CD4-positive, alpha-beta T cell treated with Interferon alpha-2 for 1 hour (primary cell): Measurements from ENCODE around the gene CCM2L.

ENCODE experiments used
- DNase-seq, 2 donors: peaks; one replicate each; pipeline ENCODE4 v3.0.0-alpha.2; 2020 to 2022

CCM2L gene

DNA sequence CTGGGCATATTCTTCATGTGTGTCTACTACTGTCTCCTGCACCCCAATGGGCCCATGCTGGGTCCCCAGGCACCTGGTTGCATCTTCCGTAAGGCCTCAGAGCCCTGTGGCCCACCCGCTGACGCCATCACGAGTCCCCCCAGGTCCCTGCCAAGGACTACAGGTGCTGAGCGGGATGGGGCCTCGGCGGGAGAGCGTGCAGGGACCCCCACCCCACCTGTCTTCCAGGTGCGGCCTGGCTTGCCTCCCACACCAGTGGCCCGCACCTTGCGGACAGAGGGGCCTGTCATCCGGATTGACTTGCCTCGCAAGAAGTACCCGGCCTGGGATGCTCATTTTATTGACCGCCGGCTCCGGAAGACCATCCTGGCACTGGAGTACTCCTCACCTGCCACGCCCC lies 13.2 kb upstream of the CCM2L start:
- no peak for DNase-seq

DNA sequence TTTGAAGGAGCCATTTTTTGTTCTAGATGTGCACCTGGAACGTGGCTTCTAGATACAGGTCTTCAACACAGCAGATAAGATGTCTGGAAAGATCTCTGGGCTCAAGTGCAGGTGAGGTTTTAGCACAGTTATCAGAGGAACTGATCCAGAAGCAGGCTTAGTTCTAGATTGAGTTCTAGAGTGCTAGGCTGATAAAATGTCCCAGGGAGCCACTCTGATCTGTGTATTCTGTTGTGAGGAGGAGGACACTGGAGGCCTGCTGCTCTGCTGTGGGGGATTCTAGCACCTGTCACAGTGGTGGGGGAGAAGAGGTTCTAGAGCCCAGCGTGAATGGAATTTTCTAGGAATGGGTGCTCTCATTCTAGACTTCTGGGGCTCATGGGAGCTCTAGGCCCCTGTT lies 12.0 kb upstream of the CCM2L start:
- no peak for DNase-seq

DNA sequence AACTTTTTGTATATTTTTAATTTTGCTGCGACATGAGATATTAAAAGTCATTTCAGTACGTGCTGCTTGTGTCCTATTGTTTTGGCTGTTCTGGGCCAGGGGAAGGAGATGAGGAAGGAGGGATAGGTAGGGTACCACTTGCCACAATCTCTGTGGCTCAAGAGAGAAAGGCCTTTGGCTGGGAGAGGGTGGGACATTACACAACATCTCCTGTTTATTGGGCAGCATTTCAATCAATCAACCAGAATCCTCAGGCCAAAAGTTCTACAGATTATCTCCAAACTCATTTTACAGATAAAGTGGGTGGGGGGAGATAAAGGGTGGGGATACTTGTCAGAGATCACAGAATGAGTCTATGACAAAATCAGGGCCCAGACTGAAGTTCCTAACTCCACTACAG lies 6.9 kb upstream of the CCM2L start:
- no peak for DNase-seq

DNA sequence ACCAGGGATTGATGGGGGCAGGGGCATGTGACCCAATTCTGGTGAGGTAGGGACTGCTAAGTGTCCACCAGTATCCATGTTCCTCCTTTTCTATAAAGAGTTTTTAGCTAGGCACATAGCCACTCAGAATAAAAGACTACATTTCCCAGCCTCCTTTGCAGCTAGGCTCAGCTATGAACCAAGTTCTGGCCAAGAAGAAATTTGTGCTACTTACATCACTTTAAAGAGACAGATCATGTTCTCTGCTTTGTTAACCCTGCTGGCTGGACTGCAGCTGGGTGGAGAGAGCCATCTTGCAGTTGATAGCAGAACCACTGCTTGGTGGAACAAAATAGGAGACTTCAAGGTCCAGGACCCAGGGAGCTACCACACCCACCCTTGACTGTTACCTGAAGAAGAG lies 5.3 kb upstream of the CCM2L start:
- DNase-seq, result no peak

DNA sequence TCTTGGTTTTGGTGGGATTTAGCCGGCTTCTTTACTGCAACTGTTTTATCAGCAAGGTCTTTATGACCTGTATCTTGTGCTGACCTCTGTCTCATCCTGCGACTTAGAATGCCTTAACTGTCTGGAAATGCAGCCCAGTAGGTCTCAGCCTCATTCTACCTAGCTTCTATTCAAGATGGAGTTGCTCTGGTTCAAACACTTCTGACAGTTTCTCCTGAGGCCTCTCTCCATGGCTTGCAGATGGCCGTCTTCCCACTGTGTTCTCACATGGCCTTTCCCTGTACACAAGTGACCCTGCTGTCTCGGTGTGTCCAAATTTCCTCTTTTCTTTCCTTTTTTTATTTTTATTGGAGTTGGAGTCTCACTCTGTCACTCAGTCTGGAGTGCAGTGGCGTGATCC lies 4.2 kb upstream of the CCM2L start:
- no peak for DNase-seq

DNA sequence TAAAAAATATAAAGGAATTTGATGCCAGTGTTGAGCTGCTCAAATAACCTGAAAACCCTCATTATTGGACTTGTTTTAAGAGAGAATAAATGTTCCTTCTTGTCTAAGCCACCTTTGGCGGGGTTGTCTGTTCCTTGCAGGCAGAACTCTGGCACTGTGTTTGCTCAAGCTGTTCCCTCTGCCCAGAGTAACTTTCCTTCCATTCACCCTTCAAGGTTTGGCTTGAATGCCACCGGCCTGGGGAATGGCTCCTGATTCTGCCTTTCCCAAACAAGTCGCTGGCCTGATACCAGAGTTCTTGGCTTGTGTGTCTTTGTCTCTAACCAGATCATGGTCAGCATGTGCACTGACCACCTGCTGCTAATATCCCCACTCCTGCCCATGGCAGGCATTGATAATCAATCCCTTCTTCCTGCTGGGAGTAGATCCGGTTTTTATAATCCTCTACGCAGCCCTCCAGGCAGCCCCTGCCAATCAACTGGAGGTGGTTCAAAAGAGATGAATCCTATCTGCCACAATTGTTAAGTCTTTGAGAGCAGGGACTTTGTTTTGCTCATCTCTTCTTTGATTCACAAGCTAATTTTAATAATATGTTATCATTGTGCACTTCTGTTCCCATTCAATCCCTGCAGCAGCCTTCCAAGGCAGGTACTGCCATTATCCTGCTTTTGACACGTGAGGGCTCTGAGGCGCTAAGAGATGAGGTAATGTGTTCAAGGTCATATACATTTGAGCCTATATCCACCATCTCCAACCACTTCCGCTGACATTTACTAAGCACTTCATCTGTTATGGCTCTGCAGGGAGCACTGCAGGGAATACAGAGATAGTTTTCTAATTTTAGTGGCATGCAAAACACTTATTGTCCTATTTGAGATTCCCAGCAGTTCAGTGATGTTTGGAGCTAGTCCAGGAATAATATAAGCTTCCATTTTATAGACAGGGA lies 3.1 kb upstream of the CCM2L start:
- no peak for DNase-seq

DNA sequence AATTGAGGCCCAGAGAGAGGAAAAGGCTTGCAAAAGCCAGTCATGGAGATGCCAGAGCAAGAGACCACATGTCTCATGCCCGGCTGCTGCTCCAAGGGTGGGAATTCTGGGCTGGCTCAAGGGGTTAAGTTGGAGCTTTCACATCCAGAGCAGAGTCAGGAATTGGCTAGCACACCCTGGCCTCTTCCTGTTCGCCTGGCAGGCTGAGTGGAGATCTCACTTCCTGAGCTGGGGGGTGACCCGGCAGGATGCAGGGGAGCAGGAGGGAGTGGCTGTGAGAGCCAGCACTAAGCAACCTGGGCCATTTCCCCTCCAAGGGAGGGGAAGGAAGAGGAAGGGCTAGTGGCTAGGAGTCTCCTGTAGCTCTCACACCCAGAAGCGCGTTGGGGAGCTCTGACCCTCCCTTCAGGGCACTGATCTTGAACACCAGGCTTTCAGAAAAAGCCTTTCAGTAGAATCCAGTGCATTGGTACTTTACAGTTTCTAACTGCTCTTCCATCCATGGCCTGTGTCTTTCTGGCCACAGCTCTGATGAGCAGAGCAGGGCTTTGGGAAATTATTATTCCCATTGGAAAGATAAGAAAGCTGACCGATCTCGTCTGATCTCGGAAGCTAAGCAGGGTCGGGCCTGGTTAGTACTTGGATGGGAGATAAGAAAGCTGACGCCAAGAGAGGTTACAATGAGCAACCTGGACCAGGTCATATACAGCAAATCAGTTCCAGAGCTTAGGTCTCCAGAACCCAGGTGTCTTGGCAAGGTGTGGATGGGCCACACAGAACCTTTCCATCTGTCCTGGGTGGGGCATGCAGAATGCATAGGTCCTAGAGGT lies 2.2 kb upstream of the CCM2L start:
- DNase-seq, result no peak

DNA sequence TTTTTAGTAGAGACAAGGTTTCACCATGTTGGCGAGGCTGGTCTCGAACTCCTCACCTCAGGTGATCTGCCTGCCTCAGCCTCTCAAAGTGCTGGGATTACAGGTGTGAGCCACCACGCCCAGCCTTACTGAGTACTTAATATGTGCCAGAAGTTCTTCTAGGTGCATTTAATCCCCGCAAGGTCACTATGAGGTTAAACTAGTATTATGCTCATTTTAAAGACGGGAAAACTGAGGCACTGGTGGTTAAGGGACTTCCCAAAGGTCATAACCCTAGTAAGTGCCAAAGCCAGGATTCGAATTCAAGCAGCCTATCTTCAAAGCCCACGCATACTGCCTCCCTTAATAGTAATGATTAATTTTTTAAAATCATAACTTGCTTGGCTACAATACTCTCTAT lies 674 bp upstream of the CCM2L start:
- no peak for DNase-seq

DNA sequence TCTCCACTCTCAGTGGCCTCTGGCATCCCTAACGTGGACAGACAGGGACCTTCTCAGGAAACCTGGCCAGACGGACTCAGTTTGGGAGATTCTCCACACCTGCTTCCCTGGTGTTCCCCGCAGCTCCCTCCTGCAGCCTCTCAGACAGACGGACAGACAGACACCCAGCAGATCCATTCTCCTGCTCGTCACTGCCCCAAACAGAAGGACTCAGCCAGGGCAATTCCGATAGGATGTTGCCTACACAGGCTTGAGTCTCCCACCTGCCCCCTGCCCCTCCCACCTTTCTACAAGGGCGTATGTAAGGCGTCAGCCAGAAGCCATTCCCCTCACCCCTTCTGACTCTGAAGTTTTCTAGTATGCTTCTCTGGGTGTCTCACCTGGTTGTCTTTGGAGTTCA lies 428 bp downstream of the CCM2L start:
- no peak for DNase-seq

DNA sequence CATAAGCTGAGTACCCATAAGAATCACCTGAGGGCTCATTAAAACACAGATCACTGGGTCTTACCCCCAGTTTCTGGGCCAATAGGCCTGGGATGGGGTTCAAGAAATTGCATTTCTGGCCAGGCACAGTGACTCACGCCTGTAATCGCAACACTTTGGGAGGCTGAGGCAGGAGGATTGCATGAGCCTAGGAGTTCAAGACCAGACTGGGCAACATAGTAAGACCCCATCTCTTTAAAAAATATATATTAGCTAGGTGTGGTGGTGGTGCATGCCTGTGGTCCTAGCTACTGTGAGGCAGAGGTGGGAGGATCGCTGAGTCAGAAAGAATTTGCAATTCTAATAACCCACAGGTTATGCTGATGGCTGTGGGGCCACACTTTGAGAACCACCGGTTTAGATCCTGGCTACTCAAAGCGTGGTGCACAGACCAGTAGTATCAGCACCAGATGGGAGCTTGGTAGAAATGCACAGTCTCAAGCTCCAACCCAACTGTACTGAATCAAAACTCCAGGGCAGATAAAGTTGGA lies 2.0 kb downstream of the CCM2L start:
- no peak for DNase-seq

DNA sequence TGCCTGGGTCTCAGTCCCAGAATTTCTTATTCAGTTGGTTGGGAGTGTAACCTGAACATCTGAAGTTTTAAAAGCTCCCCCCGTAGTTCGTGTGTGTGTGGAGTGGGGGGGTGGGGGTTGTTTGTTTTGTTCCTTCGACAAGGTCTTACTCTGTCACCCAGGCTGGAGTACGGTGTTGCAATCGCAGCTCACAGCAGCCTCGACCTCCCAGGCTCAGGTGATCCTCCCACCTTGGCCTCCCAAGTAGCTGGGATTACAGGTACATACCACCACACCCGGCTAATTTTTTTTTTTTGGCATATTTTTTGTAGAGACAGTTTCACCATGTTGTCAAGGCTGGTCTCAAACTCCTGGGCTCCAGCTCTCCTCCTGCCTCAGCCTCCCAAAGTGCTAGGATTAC lies 3.1 kb downstream of the CCM2L start:
- DNase-seq, result no peak

DNA sequence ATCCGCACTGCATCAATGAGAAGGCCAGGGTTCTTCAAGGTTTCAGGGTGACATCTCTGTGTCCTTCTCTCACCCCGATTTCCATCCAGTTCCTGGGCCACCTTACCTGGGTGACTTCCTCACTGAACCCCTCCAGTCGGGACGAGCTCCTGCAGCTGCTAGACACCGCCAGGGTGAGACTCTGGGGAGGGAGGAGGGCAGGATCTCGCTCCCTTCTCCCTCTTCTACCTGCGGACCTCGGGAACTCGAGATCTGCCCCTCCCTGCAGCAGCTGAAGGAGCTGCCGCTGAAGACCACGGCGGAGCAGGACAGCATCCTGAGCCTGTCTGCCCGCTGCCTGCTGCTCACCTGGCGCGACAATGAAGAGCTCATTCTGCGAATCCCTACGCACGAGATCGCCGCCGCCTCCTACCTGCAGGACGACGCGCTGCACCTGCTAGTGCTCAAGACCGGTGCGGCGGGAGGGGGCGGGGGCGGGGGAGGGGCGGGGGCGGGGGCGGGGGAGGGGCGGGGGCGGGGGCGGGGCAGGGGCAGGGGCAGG lies 7.5 kb downstream of the CCM2L start:
- DNase-seq, result peak; percentile 63 to 64

DNA sequence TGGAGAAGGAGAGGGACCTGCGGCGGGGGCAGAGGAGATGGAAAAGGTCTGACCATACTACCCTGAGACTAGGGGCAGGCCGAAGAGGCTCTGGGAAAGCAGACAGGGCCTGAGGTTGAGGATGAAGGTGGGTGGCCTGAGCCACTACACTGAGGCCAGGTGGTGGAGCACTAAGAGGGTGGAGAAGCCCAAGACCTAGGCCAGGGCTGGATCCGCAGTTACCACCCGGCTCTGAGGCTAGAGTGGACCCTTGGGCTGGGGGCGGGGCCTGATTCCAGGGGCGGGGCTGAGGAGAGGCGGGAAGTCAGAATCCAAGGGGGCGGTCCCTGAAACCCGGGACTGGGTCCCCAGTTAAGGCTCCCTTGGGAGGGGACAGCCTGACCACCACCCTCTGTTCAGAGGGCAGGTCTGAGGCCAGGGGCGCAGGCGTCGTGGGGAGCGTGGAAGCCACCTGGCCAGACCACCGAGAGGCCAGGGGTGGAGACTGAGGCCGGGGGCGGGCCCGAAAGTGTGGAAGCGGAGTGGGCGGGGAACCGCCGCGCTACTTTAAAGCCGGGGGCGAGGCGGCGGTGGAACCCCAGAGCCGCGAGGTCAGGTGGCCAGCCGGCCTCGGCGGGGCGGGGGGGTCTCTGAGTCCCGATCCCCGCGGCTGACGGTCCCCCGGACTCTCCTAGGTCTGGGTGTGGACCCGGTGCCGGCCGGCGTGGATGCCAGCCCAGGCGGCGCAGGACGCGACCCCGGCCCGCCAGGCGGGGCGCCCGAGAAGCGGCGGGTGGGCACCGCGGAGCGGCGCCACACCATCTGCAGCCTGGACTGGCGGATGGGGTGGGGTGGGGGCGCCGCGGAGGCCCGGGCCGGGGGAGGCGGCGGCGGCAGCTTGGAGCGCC lies 8.3 kb downstream of the CCM2L start:
- peak; percentile 20 to 49 for DNase-seq

DNA sequence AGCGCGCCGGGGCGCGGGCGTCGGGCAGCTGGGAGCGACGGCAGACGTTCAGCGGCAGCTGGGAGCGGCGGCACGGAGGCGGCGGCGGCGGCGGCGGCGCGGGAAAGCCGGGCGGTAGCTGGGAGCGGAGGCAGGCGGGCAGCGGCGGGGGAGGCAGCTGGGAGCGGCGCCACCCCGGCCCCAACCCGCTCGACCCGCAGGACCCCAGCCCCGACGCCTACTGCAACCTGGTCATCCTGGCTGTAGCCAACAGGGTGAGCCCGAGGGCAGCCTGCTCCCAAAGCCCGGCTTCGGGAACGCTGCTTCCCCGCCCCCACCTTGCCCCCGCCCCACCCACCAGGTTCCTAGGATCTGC lies 8.9 kb downstream of the CCM2L start:
- no peak for DNase-seq

DNA sequence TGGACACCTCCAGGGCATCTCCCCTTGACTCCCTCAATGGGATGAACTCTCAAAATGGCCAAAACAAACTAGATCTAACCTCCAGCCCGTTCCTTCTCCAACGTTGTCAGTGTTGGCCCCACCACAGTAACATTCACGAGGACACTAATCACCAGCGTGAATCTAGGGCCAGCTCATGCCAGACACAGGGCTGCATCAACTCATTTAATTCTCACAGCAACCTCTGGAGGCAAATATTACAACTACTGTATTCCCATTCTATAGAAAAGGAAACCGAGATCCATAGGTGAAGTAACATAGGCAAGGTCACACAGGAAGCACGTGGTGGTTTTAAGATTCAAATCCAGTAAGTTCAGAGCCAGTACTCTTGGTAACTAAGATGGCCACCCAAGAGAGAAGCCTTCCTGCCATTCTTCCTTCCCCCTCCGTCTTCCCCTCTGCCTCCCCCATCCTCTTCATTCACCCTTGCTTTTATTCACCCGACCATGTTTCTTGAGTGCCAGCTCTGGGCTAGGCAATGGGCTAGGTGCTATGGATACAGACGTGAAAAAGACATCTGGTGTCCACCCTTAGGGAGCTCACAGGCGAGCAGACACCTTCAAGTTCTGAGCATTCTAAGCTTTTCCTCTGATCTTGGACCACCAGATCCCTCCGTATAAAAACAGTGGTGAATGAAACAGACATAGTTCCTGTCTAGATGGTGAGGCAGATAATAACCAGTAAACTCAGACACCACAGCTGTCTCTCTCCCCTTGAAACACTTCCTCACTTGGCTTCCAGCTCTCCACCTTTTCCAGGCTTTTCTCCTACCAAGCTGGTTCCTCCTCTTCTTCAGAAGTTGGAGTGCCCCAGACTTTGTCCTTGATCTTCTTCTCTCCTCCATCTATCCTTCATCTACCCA lies 9.6 kb downstream of the CCM2L start:
- DNase-seq, result no peak

DNA sequence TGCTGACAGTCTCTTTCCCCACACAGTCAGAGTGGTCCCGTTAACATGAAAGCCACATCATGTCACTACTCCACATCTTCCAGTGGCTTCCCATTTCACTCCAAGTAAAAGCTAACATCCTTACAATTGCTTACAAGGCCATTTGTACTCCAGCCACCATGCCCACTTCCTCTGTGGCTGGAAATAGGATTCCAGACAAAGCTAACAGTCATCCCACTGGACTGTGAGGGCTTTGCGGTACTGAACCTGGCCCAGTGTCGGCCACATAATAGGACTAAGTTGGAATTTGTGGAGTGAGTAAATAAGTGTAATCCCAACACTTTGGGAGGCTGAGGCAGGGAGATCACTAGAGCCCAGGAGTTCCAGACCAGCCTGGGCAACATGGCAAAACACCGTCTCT lies 10.9 kb downstream of the CCM2L start:
- no peak for DNase-seq

DNA sequence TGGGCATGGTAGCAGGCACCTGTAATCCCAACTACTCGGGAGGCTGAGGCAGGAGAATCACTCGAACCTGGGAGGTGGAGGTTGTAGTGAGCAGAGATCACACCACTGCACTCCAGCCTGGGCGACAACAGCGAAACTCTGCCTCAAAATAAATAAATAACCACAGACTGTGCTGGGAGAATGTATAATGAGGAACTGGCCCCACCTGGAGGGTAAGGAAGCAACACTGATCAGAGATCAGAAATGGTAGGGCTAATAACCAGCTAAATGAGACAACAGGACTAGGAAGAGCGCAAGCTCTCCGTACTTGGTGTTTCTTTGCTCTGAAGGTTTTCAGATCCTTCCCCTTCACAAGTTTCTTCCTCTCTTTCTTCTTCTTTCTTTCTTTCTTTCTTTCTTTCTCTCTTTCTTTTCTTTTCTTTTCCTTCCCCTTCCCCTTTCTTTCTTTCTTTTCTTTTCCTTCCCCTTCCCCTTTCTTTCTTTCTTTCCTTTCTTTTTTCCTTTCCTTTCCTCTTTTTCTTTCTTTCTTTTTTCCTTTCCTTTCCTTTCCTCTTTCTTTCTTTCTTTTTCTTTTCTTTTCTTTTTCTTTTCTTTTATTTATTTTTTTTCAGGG lies 14.6 kb downstream of the CCM2L start:
- DNase-seq, result no peak

DNA sequence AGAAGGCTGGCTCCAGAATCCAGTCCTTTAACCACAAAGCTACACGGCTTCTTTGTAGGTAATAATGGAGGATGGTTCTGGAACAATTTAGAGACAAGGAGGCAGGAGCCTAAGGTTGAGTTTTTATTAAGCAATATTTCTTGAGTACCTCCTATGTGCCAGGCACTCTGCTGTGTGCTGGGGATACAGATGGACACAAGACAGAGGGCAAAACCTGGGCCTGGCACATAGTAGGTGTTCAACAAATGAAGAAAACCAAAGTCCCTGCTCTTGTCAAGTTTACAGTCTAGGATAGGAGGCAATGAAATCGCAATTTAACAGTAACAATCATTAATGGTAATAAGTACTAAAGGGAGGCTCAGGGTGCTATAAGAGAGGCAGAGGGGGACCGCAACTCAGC lies 17.4 kb downstream of the CCM2L start:
- no peak for DNase-seq

DNA sequence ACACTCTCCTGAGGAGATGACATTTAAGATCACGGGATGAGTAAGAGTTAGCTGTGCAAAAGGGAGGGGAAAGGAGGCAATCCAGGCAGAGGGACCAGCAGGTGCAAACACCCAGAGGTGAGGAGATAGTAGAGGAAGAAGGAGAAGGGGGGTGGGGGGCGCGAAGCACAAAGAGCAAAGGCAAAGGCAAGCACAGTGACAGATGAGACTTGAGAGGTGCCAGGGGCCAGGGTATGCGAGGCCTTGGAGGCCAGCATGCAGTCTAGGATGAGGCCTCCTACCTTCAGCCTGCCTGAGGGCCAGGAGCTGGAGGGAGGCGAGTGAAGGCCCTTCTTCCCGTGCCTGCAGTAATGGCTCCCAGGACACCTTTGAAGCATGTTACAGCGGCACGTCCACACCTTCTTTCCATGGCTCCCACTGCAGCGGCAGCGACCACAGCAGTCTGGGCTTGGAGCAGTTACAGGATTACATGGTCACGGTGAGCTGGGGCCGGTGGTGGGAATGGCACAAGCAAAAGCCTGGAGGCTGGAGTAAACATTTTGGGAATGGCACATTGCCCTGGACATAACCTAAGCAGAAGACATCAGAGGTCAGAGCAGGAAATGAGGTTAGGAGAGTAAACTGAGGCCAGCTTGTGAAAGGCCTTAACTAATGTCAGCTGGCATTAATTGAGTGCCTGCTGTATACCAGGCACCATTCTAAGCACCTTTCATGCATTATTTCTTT lies 18.6 kb downstream of the CCM2L start:
- DNase-seq, result no peak

DNA sequence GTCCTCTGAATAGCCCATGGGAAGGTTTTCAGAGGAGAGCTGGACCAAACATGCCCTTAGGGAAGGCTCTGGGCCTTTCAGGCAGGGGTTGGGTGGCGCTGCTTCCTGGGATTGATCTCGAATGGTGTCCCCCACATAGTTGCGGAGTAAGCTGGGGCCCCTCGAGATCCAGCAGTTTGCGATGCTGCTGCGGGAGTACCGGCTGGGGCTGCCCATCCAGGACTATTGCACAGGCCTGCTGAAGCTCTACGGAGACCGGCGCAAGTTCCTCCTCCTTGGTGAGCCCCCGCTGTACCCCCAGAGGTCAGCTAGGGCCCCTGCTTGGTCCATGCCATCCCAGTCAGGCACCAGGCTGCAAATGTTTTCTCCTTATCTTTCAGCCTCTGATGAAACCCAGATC lies 19.3 kb downstream of the CCM2L start:
- no peak for DNase-seq
